GM23338 (cell line): Measurements from ENCODE around the gene NPDC1. TPM values are rescaled to one million over a fixed set of nuclear protein-coding genes. Genes with fewer than 3 reads are reported as not detected.
A peak's percentile ranks its signal among the peaks of the same experiment; 100 is the strongest.

Experiments used
- ATAC-seq: fragments of 200-7000 bp; cut with Tn5 transposase; 3 replicates; pipeline ENCODE4 v1.9.1; 2020
- DNase-seq: peaks from one replicate; pipeline ENCODE4 v3.0.0-alpha.2; 2015; ENCODE audit warnings: low spot score
- H2AFZ ChIP-seq: fragments of 200-600 bp; sonication (generic); 2 replicates; pipeline ENCODE4 v1.8.0; 2016; ENCODE audit warnings: antibody characterized with exemption, mild to moderate bottlenecking, moderate library complexity
- H3F3A ChIP-seq: fragments of 200-600 bp; sonication (generic); replicated peaks from 2 replicates; pipeline ENCODE4 v1.8.0; 2017; ENCODE audit warnings: antibody characterized with exemption, mixed run types, low read depth
- H3K27ac ChIP-seq: fragments of 200-600 bp; sonication (generic); 2 replicates; pipeline ENCODE4 v1.6.1; 2016; ENCODE audit warnings: low read depth
- H3K27me3 ChIP-seq: fragments of 200-600 bp; sonication (generic); 2 replicates; pipeline ENCODE4 v1.8.0; 2016; ENCODE audit warnings: mild to moderate bottlenecking, mixed run types, moderate library complexity; ENCODE audit not compliant: insufficient read depth
- H3K36me3 ChIP-seq: fragments of 200-600 bp; sonication (generic); 2 replicates; pipeline ENCODE4 v1.8.0; 2016; ENCODE audit warnings: mild to moderate bottlenecking; ENCODE audit not compliant: insufficient read depth
- H3K4me1 ChIP-seq: fragments of 200-600 bp; sonication (generic); 2 replicates; pipeline ENCODE4 v1.8.0; 2016; ENCODE audit warnings: mild to moderate bottlenecking, moderate library complexity; ENCODE audit not compliant: insufficient read depth
- H3K4me2 ChIP-seq: fragments of 200-600 bp; sonication (generic); 2 replicates; pipeline ENCODE4 v1.7.1; 2017; ENCODE audit warnings: mixed run types
- H3K4me3 ChIP-seq: fragments of 200-600 bp; sonication (generic); 2 replicates; pipeline ENCODE4 v1.6.1; 2016; ENCODE audit warnings: mixed run types
- H3K79me2 ChIP-seq: fragments of 200-600 bp; sonication (generic); replicated peaks from 2 replicates; pipeline ENCODE4 v1.8.0; 2017; ENCODE audit warnings: mild to moderate bottlenecking; ENCODE audit not compliant: insufficient read depth
- H3K9me2 ChIP-seq: fragments of 200-600 bp; sonication (generic); 2 replicates; pipeline ENCODE4 v1.8.0; 2017; ENCODE audit not compliant: insufficient read depth
- H4K20me1 ChIP-seq: fragments of 200-600 bp; sonication (generic); replicated peaks from 2 replicates; pipeline ENCODE4 v1.8.0; 2017; ENCODE audit warnings: mild to moderate bottlenecking; ENCODE audit not compliant: insufficient read depth
- H3K27ac Mint-ChIP-seq: 2 replicates; pipeline ENCODE4 v1.8.0; 2020; ENCODE audit warnings: inconsistent platforms, mild to moderate bottlenecking, moderate library complexity, mixed read lengths
- H3K27me3 Mint-ChIP-seq: 3 replicates; pipeline ENCODE4 v1.8.0; 2022; ENCODE audit warnings: low read depth, mild to moderate bottlenecking, moderate library complexity, mixed read lengths, inconsistent platforms; ENCODE audit not compliant: insufficient read depth, poor library complexity
- H3K36me3 Mint-ChIP-seq: 3 replicates; pipeline ENCODE4 v1.8.0; 2021; ENCODE audit warnings: low read depth, mild to moderate bottlenecking, inconsistent platforms, moderate library complexity, mixed read lengths
- H3K4me1 Mint-ChIP-seq: 3 replicates; pipeline ENCODE4 v1.8.0; 2020; ENCODE audit warnings: mild to moderate bottlenecking, inconsistent platforms, mixed read lengths
- H3K4me3 Mint-ChIP-seq: 3 replicates; pipeline ENCODE4 v1.8.0; 2021; ENCODE audit warnings: moderate library complexity, mild to moderate bottlenecking, inconsistent platforms, mixed read lengths
- H3K9me3 Mint-ChIP-seq: 3 replicates; pipeline ENCODE4 v1.8.0; 2020; ENCODE audit warnings: moderate library complexity, mild to moderate bottlenecking, inconsistent platforms, mixed read lengths
- CREB1 ChIP-seq: fragments of 250-450 bp; sonication (Bioruptor Pico); IDR thresholded peaks from 2 replicates; pipeline ENCODE4 v1.5.0; 2020; ENCODE audit warnings: low read depth, mild to moderate bottlenecking, moderate library complexity
- EZH2 ChIP-seq: fragments of 200-600 bp; sonication (generic); IDR thresholded peaks from one replicate; pipeline ENCODE4 v1.8.0; 2017; ENCODE audit warnings: antibody characterized with exemption, mild to moderate bottlenecking, low read depth; ENCODE audit not compliant: unreplicated experiment
- EZH2phosphoT487 ChIP-seq: fragments of 200-600 bp; sonication (generic); IDR thresholded peaks from one replicate; pipeline ENCODE4 v1.8.1; 2018; ENCODE audit warnings: antibody characterized with exemption; ENCODE audit not compliant: unreplicated experiment
- JUNB ChIP-seq: IDR thresholded peaks from one replicate; pipeline ENCODE4 v1.6.1; 2016; ENCODE audit warnings: antibody characterized with exemption; ENCODE audit not compliant: unreplicated experiment
- NANOG ChIP-seq: IDR thresholded peaks from 2 replicates; pipeline ENCODE4 v1.6.1; 2016; ENCODE audit warnings: antibody characterized with exemption, borderline replicate concordance
- POLR2AphosphoS5 ChIP-seq: IDR thresholded peaks from 2 replicates; pipeline ENCODE4 v1.6.1; 2016; ENCODE audit warnings: antibody characterized with exemption, low read depth
- STAT1 ChIP-seq: IDR thresholded peaks from one replicate; pipeline ENCODE4 v1.6.1; 2016; ENCODE audit warnings: antibody characterized with exemption; ENCODE audit not compliant: unreplicated experiment
- ZNF114 ChIP-seq: fragments of 250-450 bp; sonication (Bioruptor Pico); IDR thresholded peaks from 2 replicates; pipeline ENCODE4 v1.5.0; 2020; ENCODE audit warnings: mild to moderate bottlenecking, moderate library complexity
- ZNF331 ChIP-seq: fragments of 250-450 bp; sonication (Bioruptor Pico); IDR thresholded peaks from 2 replicates; pipeline ENCODE4 v1.5.0; 2020; ENCODE audit warnings: low read depth, mild to moderate bottlenecking, moderate library complexity
- polyA plus RNA-seq: library from polyadenylated mRNA; unstranded; fragments of >200 nt; fragmentation: Nextera tagmentation; extraction: Ambion mirVana; gene quantifications from 2 replicates; pipeline ENCODE4 v1.2.1, GENCODE V29; 2016
- total RNA-seq: library from RNA; depleted of rRNA; stranded (reverse); fragments of >200 nt; shearing (Covaris generic); gene quantifications from 2 replicates; pipeline ENCODE4 v1.2.3, GENCODE V29; 2014
- TF ChIP-seq, protein P1 (sequence below), 2 experiments: fragments of 200-600 bp in 1 of 2; sonication (generic) in 1 of 2; conservative IDR thresholded peaks; 2 replicates each; pipeline versions ENCODE4 v1.5.1 to v1.6.1; 2016 to 2017; ENCODE audit warnings: antibody characterized with exemption in 2 of 2, low read depth in 2 of 2, mild to moderate bottlenecking in 2 of 2, moderate library complexity in 1 of 2
- TF ChIP-seq, protein P2 (sequence below): IDR thresholded peaks from 2 replicates; pipeline ENCODE4 v1.6.1; 2016; ENCODE audit warnings: antibody characterized with exemption
- TF ChIP-seq, protein P3 (sequence below): fragments of 250-450 bp; sonication (Bioruptor Pico); IDR thresholded peaks from 2 replicates; pipeline ENCODE4 v1.5.0; 2020; ENCODE audit warnings: mild to moderate bottlenecking, moderate library complexity
- TF ChIP-seq, protein P4 (sequence below): IDR thresholded peaks from one replicate; pipeline ENCODE4 v1.6.1; 2018; ENCODE audit warnings: antibody characterized with exemption; ENCODE audit not compliant: unreplicated experiment

NPDC1 gene
- total and polyA plus RNA-seq, 2 experiments from 2014 or later = 34.3 to 35.5 TPM

DNA sequence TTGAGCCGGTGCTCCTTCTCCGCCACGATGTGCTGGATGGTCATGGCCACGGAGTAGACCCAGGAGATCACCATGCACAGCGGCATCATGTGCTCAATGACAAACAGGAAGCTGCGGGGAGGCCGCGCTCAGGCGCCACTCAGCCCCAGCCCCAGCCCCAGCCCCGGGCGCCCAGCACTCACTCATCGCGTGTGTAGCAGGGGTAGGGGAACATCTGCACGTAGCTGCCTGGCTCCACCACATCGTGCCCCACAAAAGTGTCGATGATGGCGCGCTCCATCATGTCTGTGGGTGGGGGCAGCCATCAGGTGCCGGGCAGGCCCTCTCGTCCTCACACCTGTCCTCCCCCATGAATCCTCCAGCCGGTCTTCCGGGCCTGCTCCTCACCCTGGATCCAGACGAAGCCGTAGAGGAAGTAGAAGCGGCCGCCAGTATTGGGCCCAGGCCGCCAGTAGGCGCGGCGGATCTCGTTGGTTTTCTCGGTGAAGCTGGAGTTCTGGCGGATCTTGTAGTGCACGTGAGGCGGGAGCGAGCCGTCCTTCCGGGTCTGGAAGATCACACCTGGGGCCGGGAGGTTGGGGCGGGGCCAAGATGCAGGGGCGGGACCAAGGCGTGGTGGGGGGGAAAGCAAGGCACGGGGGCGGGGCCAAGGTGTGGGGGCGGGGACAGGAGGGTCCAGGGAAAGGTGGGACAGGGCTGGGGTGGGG is 28.0 kb downstream of the NPDC1 start:
- Mint-ChIP-seq H3K9me3 (no peaks in the 10 kb centered on the region), H3K27ac (no peak overlapping the region), H3K36me3 (peaks cover 2% of the 10 kb centered on the region; the same call in 1 of the 3 replicates), H3K4me3 (no peak overlapping the region), H3K4me1 (no peaks in the 10 kb centered on the region; the same call in 2 of the 3 replicates), H3K27me3 (peaks cover 7% of the 10 kb centered on the region)
- peak; percentile 3; the same call in 2 of the 3 replicates for ATAC-seq
- Histone ChIP-seq H3K4me2 (no peak overlapping the region), H3K27me3 (no peaks in the 10 kb centered on the region), H3K4me3 (no peak overlapping the region), H3K9me2 (no peaks in the 10 kb centered on the region), H3K79me2 (no peaks in the 10 kb centered on the region), H2AFZ (no peak overlapping the region), H3K27ac (no peak overlapping the region), H3F3A (0 out of 2 replicates have a peak, but pooled peaks cover 3% of the 10 kb centered on the region), H4K20me1 (no peaks in the 10 kb centered on the region), H3K36me3 (no peaks in the 10 kb centered on the region), H3K4me1 (peaks cover 4% of the 10 kb centered on the region; the same call in 1 of the 2 replicates)
- TF ChIP-seq, protein P1, sequence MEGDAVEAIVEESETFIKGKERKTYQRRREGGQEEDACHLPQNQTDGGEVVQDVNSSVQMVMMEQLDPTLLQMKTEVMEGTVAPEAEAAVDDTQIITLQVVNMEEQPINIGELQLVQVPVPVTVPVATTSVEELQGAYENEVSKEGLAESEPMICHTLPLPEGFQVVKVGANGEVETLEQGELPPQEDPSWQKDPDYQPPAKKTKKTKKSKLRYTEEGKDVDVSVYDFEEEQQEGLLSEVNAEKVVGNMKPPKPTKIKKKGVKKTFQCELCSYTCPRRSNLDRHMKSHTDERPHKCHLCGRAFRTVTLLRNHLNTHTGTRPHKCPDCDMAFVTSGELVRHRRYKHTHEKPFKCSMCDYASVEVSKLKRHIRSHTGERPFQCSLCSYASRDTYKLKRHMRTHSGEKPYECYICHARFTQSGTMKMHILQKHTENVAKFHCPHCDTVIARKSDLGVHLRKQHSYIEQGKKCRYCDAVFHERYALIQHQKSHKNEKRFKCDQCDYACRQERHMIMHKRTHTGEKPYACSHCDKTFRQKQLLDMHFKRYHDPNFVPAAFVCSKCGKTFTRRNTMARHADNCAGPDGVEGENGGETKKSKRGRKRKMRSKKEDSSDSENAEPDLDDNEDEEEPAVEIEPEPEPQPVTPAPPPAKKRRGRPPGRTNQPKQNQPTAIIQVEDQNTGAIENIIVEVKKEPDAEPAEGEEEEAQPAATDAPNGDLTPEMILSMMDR (conservative IDR thresholded peaks at IDR 0.05; ENCODE audit: low read depth in 2 of 2) = no peak
- TF ChIP-seq, protein P2, sequence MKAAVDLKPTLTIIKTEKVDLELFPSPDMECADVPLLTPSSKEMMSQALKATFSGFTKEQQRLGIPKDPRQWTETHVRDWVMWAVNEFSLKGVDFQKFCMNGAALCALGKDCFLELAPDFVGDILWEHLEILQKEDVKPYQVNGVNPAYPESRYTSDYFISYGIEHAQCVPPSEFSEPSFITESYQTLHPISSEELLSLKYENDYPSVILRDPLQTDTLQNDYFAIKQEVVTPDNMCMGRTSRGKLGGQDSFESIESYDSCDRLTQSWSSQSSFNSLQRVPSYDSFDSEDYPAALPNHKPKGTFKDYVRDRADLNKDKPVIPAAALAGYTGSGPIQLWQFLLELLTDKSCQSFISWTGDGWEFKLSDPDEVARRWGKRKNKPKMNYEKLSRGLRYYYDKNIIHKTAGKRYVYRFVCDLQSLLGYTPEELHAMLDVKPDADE = no peak
- TF ChIP-seq EZH2phosphoT487 (no peak), NANOG (no peak), ZNF114 (CRISPR knock-in tag) (no peak), CREB1 (CRISPR knock-in tag) (no peak), ZNF331 (CRISPR knock-in tag) (no peak), JUNB (no peak), POLR2AphosphoS5 (no peak), STAT1 (no peak), EZH2 (no peak)
- TF ChIP-seq, protein P3, sequence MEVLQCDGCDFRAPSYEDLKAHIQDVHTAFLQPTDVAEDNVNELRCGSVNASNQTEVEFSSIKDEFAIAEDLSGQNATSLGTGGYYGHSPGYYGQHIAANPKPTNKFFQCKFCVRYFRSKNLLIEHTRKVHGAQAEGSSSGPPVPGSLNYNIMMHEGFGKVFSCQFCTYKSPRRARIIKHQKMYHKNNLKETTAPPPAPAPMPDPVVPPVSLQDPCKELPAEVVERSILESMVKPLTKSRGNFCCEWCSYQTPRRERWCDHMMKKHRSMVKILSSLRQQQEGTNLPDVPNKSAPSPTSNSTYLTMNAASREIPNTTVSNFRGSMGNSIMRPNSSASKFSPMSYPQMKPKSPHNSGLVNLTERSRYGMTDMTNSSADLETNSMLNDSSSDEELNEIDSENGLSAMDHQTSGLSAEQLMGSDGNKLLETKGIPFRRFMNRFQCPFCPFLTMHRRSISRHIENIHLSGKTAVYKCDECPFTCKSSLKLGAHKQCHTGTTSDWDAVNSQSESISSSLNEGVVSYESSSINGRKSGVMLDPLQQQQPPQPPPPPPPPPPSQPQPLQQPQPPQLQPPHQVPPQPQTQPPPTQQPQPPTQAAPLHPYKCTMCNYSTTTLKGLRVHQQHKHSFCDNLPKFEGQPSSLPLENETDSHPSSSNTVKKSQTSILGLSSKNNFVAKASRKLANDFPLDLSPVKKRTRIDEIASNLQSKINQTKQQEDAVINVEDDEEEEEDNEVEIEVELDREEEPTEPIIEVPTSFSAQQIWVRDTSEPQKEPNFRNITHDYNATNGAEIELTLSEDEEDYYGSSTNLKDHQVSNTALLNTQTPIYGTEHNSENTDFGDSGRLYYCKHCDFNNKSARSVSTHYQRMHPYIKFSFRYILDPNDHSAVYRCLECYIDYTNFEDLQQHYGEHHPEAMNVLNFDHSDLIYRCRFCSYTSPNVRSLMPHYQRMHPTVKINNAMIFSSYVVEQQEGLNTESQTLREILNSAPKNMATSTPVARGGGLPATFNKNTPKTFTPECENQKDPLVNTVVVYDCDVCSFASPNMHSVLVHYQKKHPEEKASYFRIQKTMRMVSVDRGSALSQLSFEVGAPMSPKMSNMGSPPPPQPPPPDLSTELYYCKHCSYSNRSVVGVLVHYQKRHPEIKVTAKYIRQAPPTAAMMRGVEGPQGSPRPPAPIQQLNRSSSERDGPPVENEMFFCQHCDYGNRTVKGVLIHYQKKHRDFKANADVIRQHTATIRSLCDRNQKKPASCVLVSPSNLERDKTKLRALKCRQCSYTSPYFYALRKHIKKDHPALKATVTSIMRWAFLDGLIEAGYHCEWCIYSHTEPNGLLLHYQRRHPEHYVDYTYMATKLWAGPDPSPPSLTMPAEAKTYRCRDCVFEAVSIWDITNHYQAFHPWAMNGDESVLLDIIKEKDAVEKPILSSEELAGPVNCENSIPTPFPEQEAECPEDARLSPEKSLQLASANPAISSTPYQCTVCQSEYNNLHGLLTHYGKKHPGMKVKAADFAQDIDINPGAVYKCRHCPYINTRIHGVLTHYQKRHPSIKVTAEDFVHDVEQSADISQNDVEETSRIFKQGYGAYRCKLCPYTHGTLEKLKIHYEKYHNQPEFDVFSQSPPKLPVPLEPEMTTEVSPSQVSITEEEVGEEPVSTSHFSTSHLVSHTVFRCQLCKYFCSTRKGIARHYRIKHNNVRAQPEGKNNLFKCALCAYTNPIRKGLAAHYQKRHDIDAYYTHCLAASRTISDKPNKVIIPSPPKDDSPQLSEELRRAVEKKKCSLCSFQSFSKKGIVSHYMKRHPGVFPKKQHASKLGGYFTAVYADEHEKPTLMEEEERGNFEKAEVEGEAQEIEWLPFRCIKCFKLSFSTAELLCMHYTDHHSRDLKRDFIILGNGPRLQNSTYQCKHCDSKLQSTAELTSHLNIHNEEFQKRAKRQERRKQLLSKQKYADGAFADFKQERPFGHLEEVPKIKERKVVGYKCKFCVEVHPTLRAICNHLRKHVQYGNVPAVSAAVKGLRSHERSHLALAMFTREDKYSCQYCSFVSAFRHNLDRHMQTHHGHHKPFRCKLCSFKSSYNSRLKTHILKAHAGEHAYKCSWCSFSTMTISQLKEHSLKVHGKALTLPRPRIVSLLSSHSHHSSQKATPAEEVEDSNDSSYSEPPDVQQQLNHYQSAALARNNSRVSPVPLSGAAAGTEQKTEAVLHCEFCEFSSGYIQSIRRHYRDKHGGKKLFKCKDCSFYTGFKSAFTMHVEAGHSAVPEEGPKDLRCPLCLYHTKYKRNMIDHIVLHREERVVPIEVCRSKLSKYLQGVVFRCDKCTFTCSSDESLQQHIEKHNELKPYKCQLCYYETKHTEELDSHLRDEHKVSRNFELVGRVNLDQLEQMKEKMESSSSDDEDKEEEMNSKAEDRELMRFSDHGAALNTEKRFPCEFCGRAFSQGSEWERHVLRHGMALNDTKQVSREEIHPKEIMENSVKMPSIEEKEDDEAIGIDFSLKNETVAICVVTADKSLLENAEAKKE (CRISPR knock-in tag) = no peak
- TF ChIP-seq, protein P4, sequence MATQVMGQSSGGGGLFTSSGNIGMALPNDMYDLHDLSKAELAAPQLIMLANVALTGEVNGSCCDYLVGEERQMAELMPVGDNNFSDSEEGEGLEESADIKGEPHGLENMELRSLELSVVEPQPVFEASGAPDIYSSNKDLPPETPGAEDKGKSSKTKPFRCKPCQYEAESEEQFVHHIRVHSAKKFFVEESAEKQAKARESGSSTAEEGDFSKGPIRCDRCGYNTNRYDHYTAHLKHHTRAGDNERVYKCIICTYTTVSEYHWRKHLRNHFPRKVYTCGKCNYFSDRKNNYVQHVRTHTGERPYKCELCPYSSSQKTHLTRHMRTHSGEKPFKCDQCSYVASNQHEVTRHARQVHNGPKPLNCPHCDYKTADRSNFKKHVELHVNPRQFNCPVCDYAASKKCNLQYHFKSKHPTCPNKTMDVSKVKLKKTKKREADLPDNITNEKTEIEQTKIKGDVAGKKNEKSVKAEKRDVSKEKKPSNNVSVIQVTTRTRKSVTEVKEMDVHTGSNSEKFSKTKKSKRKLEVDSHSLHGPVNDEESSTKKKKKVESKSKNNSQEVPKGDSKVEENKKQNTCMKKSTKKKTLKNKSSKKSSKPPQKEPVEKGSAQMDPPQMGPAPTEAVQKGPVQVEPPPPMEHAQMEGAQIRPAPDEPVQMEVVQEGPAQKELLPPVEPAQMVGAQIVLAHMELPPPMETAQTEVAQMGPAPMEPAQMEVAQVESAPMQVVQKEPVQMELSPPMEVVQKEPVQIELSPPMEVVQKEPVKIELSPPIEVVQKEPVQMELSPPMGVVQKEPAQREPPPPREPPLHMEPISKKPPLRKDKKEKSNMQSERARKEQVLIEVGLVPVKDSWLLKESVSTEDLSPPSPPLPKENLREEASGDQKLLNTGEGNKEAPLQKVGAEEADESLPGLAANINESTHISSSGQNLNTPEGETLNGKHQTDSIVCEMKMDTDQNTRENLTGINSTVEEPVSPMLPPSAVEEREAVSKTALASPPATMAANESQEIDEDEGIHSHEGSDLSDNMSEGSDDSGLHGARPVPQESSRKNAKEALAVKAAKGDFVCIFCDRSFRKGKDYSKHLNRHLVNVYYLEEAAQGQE = no peak
- peak; percentile 65 for DNase-seq
